GM12878 (cell line): Measurements from ENCODE around the gene SLC27A5. TPM values are rescaled to one million over a fixed set of nuclear protein-coding genes. Genes with fewer than 3 reads are reported as not detected.

Experiments used
- ATF2 ChIP-seq: IDR thresholded peaks from 2 replicates; pipeline ENCODE4 v1.6.1; 2012; ENCODE audit warnings: low read length, inconsistent platforms
- BACH1 ChIP-seq: fragments of 450-650 bp; IDR thresholded peaks from 2 replicates; pipeline ENCODE4 v1.6.1; 2017; ENCODE audit warnings: mild to moderate bottlenecking, borderline replicate concordance
- BRCA1 ChIP-seq: IDR thresholded peaks from 2 replicates; pipeline ENCODE4 v1.6.1; 2011; ENCODE audit warnings: low read depth, low read length, improper control_type of control experiment
- CREM ChIP-seq: IDR thresholded peaks from 2 replicates; pipeline ENCODE4 v1.6.1; 2014; ENCODE audit warnings: antibody characterized with exemption, low read depth
- IKZF1 ChIP-seq: fragments of 450-650 bp; conservative IDR thresholded peaks from 2 replicates; pipeline ENCODE4 v1.6.1; 2017; ENCODE audit warnings: antibody characterized with exemption, mild to moderate bottlenecking
- KLF5 ChIP-seq: fragments of 450-650 bp; IDR thresholded peaks from 2 replicates; pipeline ENCODE4 v1.6.1; 2014; ENCODE audit warnings: mild to moderate bottlenecking; ENCODE audit not compliant: partially characterized antibody
- MEF2A ChIP-seq: IDR thresholded peaks from 2 replicates; pipeline ENCODE4 v1.6.1; 2011; ENCODE audit warnings: low read depth, mild to moderate bottlenecking, low read length, moderate library complexity; ENCODE audit not compliant: insufficient read depth
- MTA2 ChIP-seq: fragments of 450-650 bp; IDR thresholded peaks from 2 replicates; pipeline ENCODE4 v1.6.1; 2016; ENCODE audit warnings: low read depth, mild to moderate bottlenecking, moderate library complexity
- PAX5 ChIP-seq: IDR thresholded peaks from 2 replicates; pipeline ENCODE4 v1.6.1; 2011; ENCODE audit warnings: low read depth, low read length, borderline replicate concordance
- POU2F2 ChIP-seq: IDR thresholded peaks from 3 replicates; pipeline ENCODE4 v1.6.1; 2011; ENCODE audit warnings: low read depth, mild to moderate bottlenecking, low read length, borderline replicate concordance
- RCOR1 ChIP-seq: conservative IDR thresholded peaks from 2 replicates; pipeline ENCODE4 v1.6.1; 2012; ENCODE audit warnings: low read depth, low read length, improper control_type of control experiment
- RELA ChIP-seq: fragments of 450-650 bp; IDR thresholded peaks from 2 replicates; pipeline ENCODE4 v1.8.0; 2014; ENCODE audit warnings: borderline replicate concordance; ENCODE audit not compliant: partially characterized antibody
- SPI1 ChIP-seq: IDR thresholded peaks from 2 replicates; pipeline ENCODE4 v1.6.1; 2011; ENCODE audit warnings: low read depth, mild to moderate bottlenecking, low read length, moderate library complexity, borderline replicate concordance; ENCODE audit not compliant: insufficient read depth
- polyA plus RNA-seq, 11 experiments: library from polyadenylated mRNA; depleted of rRNA in 4 of 11; unstranded in 6 of 11; stranded (reverse) in 5 of 11; fragments of >200 nt; fragmentation: Nextera tagmentation in 4 of 11; fragmentation: Illumina TruSeq in 1 of 11; extraction: Ambion mirVana in 4 of 11; extraction: Trizol in 1 of 11; gene quantifications; 1 replicate in 1 of 11; 2 replicates in 10 of 11; pipeline versions ENCODE4 v1.2.1 to v1.2.3, GENCODE V29; 2011 to 2016; ENCODE audit warnings: inconsistent platforms in 2 of 11, missing spikeins in 2 of 11, low read depth in 1 of 11
- total RNA-seq, 4 experiments: library from RNA; depleted of rRNA in 3 of 4; stranded (reverse); fragments of >200 nt in 3 of 4; fragmentation: Illumina TruSeq in 1 of 4; extraction: Trizol in 1 of 4; gene quantifications; 2 replicates each; pipeline versions ENCODE4 v1.2.1 to v1.2.3, GENCODE V29; 2013 to 2021
- TF ChIP-seq, protein P1 (sequence below): fragments of 450-650 bp; IDR thresholded peaks from 2 replicates; pipeline ENCODE4 v1.6.1; 2017; ENCODE audit warnings: mild to moderate bottlenecking, moderate library complexity
- TF ChIP-seq, protein P2 (sequence below): fragments of 450-650 bp; IDR thresholded peaks from 2 replicates; pipeline ENCODE4 v1.6.1; 2016; ENCODE audit warnings: mild to moderate bottlenecking
- TF ChIP-seq, protein P3 (sequence below): fragments of 450-650 bp; IDR thresholded peaks from 2 replicates; pipeline ENCODE4 v1.6.1; 2017; ENCODE audit warnings: low read depth, mild to moderate bottlenecking, moderate library complexity
- TF ChIP-seq, protein P4 (sequence below): fragments of 150-350 bp; IDR thresholded peaks from 2 replicates; pipeline ENCODE4 v1.6.1; 2016; ENCODE audit warnings: low read depth, low read length

SLC27A5 gene
- total and polyA plus RNA-seq, 10 of the 15 experiments (the other 5 are each of a cell fraction or from before 2014, with no cell fraction given): 21.2 to 127 (median 31.8) TPM

GRCh38 chr19:58466760-58467589 is 44.8 kb downstream of the SLC27A5 start, which contains the start of gene ZNF324 (continued):
- TF ChIP-seq, protein P1, sequence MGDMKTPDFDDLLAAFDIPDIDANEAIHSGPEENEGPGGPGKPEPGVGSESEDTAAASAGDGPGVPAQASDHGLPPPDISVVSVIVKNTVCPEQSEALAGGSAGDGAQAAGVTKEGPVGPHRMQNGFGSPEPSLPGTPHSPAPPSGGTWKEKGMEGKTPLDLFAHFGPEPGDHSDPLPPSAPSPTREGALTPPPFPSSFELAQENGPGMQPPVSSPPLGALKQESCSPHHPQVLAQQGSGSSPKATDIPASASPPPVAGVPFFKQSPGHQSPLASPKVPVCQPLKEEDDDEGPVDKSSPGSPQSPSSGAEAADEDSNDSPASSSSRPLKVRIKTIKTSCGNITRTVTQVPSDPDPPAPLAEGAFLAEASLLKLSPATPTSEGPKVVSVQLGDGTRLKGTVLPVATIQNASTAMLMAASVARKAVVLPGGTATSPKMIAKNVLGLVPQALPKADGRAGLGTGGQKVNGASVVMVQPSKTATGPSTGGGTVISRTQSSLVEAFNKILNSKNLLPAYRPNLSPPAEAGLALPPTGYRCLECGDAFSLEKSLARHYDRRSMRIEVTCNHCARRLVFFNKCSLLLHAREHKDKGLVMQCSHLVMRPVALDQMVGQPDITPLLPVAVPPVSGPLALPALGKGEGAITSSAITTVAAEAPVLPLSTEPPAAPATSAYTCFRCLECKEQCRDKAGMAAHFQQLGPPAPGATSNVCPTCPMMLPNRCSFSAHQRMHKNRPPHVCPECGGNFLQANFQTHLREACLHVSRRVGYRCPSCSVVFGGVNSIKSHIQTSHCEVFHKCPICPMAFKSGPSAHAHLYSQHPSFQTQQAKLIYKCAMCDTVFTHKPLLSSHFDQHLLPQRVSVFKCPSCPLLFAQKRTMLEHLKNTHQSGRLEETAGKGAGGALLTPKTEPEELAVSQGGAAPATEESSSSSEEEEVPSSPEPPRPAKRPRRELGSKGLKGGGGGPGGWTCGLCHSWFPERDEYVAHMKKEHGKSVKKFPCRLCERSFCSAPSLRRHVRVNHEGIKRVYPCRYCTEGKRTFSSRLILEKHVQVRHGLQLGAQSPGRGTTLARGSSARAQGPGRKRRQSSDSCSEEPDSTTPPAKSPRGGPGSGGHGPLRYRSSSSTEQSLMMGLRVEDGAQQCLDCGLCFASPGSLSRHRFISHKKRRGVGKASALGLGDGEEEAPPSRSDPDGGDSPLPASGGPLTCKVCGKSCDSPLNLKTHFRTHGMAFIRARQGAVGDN: no peak
- no peak for TF ChIP-seq KLF5
- TF ChIP-seq POU2F2: no peak
- TF ChIP-seq CREM: peak; percentile 72
- TF ChIP-seq SPI1: no peak
- TF ChIP-seq PAX5: no peak
- TF ChIP-seq, protein P2, sequence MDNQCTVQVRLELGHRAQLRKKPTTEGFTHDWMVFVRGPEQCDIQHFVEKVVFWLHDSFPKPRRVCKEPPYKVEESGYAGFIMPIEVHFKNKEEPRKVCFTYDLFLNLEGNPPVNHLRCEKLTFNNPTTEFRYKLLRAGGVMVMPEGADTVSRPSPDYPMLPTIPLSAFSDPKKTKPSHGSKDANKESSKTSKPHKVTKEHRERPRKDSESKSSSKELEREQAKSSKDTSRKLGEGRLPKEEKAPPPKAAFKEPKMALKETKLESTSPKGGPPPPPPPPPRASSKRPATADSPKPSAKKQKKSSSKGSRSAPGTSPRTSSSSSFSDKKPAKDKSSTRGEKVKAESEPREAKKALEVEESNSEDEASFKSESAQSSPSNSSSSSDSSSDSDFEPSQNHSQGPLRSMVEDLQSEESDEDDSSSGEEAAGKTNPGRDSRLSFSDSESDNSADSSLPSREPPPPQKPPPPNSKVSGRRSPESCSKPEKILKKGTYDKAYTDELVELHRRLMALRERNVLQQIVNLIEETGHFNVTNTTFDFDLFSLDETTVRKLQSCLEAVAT: no peak
- 0 out of 2 replicates have a peak, but pooled peaks have one; percentile 29 for TF ChIP-seq BACH1
- TF ChIP-seq RELA: peak; percentile 71
- no peak for TF ChIP-seq ATF2
- TF ChIP-seq MEF2A: no peak
- no peak for TF ChIP-seq BRCA1
- peak; percentile 81 for TF ChIP-seq IKZF1
- no peak for TF ChIP-seq MTA2
- TF ChIP-seq, protein P3, sequence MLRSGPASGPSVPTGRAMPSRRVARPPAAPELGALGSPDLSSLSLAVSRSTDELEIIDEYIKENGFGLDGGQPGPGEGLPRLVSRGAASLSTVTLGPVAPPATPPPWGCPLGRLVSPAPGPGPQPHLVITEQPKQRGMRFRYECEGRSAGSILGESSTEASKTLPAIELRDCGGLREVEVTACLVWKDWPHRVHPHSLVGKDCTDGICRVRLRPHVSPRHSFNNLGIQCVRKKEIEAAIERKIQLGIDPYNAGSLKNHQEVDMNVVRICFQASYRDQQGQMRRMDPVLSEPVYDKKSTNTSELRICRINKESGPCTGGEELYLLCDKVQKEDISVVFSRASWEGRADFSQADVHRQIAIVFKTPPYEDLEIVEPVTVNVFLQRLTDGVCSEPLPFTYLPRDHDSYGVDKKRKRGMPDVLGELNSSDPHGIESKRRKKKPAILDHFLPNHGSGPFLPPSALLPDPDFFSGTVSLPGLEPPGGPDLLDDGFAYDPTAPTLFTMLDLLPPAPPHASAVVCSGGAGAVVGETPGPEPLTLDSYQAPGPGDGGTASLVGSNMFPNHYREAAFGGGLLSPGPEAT: no peak
- TF ChIP-seq, protein P4, sequence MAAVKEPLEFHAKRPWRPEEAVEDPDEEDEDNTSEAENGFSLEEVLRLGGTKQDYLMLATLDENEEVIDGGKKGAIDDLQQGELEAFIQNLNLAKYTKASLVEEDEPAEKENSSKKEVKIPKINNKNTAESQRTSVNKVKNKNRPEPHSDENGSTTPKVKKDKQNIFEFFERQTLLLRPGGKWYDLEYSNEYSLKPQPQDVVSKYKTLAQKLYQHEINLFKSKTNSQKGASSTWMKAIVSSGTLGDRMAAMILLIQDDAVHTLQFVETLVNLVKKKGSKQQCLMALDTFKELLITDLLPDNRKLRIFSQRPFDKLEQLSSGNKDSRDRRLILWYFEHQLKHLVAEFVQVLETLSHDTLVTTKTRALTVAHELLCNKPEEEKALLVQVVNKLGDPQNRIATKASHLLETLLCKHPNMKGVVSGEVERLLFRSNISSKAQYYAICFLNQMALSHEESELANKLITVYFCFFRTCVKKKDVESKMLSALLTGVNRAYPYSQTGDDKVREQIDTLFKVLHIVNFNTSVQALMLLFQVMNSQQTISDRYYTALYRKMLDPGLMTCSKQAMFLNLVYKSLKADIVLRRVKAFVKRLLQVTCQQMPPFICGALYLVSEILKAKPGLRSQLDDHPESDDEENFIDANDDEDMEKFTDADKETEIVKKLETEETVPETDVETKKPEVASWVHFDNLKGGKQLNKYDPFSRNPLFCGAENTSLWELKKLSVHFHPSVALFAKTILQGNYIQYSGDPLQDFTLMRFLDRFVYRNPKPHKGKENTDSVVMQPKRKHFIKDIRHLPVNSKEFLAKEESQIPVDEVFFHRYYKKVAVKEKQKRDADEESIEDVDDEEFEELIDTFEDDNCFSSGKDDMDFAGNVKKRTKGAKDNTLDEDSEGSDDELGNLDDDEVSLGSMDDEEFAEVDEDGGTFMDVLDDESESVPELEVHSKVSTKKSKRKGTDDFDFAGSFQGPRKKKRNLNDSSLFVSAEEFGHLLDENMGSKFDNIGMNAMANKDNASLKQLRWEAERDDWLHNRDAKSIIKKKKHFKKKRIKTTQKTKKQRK: no peak
- no peak for TF ChIP-seq RCOR1
